GM12892 (cell line): ENCODE measurements around the gene TMEM121B.

Experiments used
- POLR2A ChIP-seq: IDR thresholded peaks from 2 replicates; pipeline ENCODE4 v1.6.1; 2011; ENCODE audit warnings: low read depth, low read length, control low read depth
- POLR2AphosphoS5 ChIP-seq: IDR thresholded peaks from 2 replicates; pipeline ENCODE4 v1.6.1; 2011; ENCODE audit warnings: low read depth, low read length, control low read depth
- TAF1 ChIP-seq: IDR thresholded peaks from 2 replicates; pipeline ENCODE4 v1.6.1; 2011; ENCODE audit warnings: low read depth, mild to moderate bottlenecking, control low read depth, low read length, borderline replicate concordance

- TF ChIP-seq POLR2AphosphoS5 (no peak), TAF1 (no peak), POLR2A (no peak)
These were observed 43.9 kb downstream of the TMEM121B start for GRCh38 chr22:17077255-17077654.
